ENCODE data around the gene OR10A3. TPM values are rescaled to one million over a fixed set of nuclear protein-coding genes. Genes with fewer than 3 reads are reported as not detected.
A peak's percentile ranks its signal among the peaks of the same experiment; 100 is the strongest.

The OR10A3 gene
- total RNA-seq, 1 experiment from 2014 or later, result not detected

- H3K9me3 ChIP-seq (ENCODE audit: insufficient read depth, low read depth), result no peaks in the 10 kb centered on the region; the same call in 1 of the 2 replicates
- no peak overlapping the region for H3K4me3 ChIP-seq
- H2AFZ ChIP-seq, result no peak overlapping the region
- no peak overlapping the region for H3K27ac ChIP-seq
- no peaks in the 10 kb centered on the region for H3K79me2 ChIP-seq (ENCODE audit: low read depth)
- H4K20me1 ChIP-seq (ENCODE audit: insufficient read depth), result no peaks in the 10 kb centered on the region
- H3K27me3 ChIP-seq (ENCODE audit: insufficient read depth, low read depth), result no peaks in the 10 kb centered on the region
- no TSS peak for BruUV-seq (replicated peaks)
- ChIA-PET POLR2A (ENCODE audit: unreplicated experiment) (no interaction called here), CTCF (no interaction called here)
- intact Hi-C loops (cut with micrococcal nuclease; ENCODE audit: unreplicated experiment), result no loop called here
- H3F3A ChIP-seq (ENCODE audit: insufficient read depth, low read depth), result no peaks in the 10 kb centered on the region
- H3K9me2 ChIP-seq (ENCODE audit: insufficient read depth), result no peaks in the 10 kb centered on the region
- TF ChIP-seq CTCF (conservative IDR thresholded peaks at IDR 0.05) (no peak), EZH2 (IDR thresholded peaks at IDR 0.05; ENCODE audit: low read depth) (no peak)
- peaks cover 9% of the 10 kb centered on the region for H3K4me1 ChIP-seq (replicated peaks; ENCODE audit: insufficient read depth)
- H3K36me3 ChIP-seq (ENCODE audit: low read depth), result no peaks in the 10 kb centered on the region
- peak overlapping the region; percentile 26; the same call in 1 of the 2 replicates for H3K4me2 ChIP-seq
- DNase-seq, result no peak
Measured at GRCh38 chr11:7918141-7918540, 23.4 kb downstream of the OR10A3 start.

- no peaks in the 10 kb centered on the region for H3K27me3 ChIP-seq (ENCODE audit: insufficient read depth, low read depth)
- H3K36me3 ChIP-seq (ENCODE audit: low read depth), result no peaks in the 10 kb centered on the region
- H4K20me1 ChIP-seq (ENCODE audit: insufficient read depth), result no peaks in the 10 kb centered on the region
- no peak for DNase-seq
- peaks cover 34% of the 10 kb centered on the region for H3F3A ChIP-seq (ENCODE audit: insufficient read depth, low read depth)
- H3K4me2 ChIP-seq, result no peak overlapping the region
- H3K4me3 ChIP-seq, result no peak overlapping the region
- POLR2A ChIA-PET (ENCODE audit: unreplicated experiment), result interaction anchor here (0.8 kb wide), 1 partner anchor 76 kb away, joined by 4 read pairs; the partner anchor contains the start of gene EIF3F
- intact Hi-C loops (cut with micrococcal nuclease; ENCODE audit: unreplicated experiment), result no loop called here
- H3K4me1 ChIP-seq (replicated peaks; ENCODE audit: insufficient read depth), result peaks cover 52% of the 10 kb centered on the region
- no TSS peak for BruUV-seq (replicated peaks)
- CTCF ChIA-PET, result interaction anchor here (0.7 kb wide), 1 partner anchor 76 kb away, joined by 4 read pairs; the partner anchor contains the start of gene EIF3F
- H3K9me3 ChIP-seq (ENCODE audit: insufficient read depth, low read depth), result no peaks in the 10 kb centered on the region
- no peaks in the 10 kb centered on the region for H3K79me2 ChIP-seq (ENCODE audit: low read depth)
- peak overlapping the region; percentile 97; the same call in 1 of the 2 replicates for H3K27ac ChIP-seq
- H3K9me2 ChIP-seq (ENCODE audit: insufficient read depth), result no peaks in the 10 kb centered on the region
- H2AFZ ChIP-seq, result no peak overlapping the region
- TF ChIP-seq EZH2 (IDR thresholded peaks at IDR 0.05; ENCODE audit: low read depth) (no peak), CTCF (conservative IDR thresholded peaks at IDR 0.05) (no peak)
Measured at GRCh38 chr11:7911011-7911410, 30.5 kb downstream of the OR10A3 start.

GRCh38 chr11:7910286-7910788 is 31.2 kb downstream of the OR10A3 start:
- H3K79me2 ChIP-seq (ENCODE audit: low read depth), result peaks cover 3% of the 10 kb centered on the region
- H3K4me3 ChIP-seq, result peak overlapping the region; percentile 14; the same call in 1 of the 2 replicates
- H3K27me3 ChIP-seq (ENCODE audit: insufficient read depth, low read depth), result no peaks in the 10 kb centered on the region
- peak overlapping the region; percentile 97 for H3K27ac ChIP-seq
- no peak for TF ChIP-seq CTCF (conservative IDR thresholded peaks at IDR 0.05)
- no peak for TF ChIP-seq EZH2 (IDR thresholded peaks at IDR 0.05; ENCODE audit: low read depth)
- H4K20me1 ChIP-seq (ENCODE audit: insufficient read depth), result no peaks in the 10 kb centered on the region
- no peaks in the 10 kb centered on the region for H3K9me3 ChIP-seq (ENCODE audit: insufficient read depth, low read depth)
- H3K4me2 ChIP-seq, result peak overlapping the region; percentile 52
- CTCF ChIA-PET, result interaction anchor here (0.5 kb wide), 1 partner anchor 1078 kb away, joined by 3 read pairs; no protein-coding TSS in a partner anchor
- POLR2A ChIA-PET (ENCODE audit: unreplicated experiment), result interaction anchor here (0.8 kb wide), 1 partner anchor 77 kb away, joined by 4 read pairs; the partner anchor contains the start of gene EIF3F
- H2AFZ ChIP-seq, result no peak overlapping the region
- intact Hi-C loops (cut with micrococcal nuclease; ENCODE audit: unreplicated experiment), result no loop called here
- H3K4me1 ChIP-seq (replicated peaks; ENCODE audit: insufficient read depth), result peaks cover 56% of the 10 kb centered on the region
- peaks cover 40% of the 10 kb centered on the region for H3F3A ChIP-seq (ENCODE audit: insufficient read depth, low read depth)
- no peaks in the 10 kb centered on the region for H3K36me3 ChIP-seq (ENCODE audit: low read depth)
- DNase-seq, result peak in 1 of 2 experiments; percentile 51
- BruUV-seq (replicated peaks), result no TSS peak
- no peaks in the 10 kb centered on the region for H3K9me2 ChIP-seq (ENCODE audit: insufficient read depth)

Data from PC-9 (cell line).